Activated T-cell treated with anti-CD3 and anti-CD28 coated beads, Interleukin-2, amount 50 U/mL, for 48 hours (primary cell): ENCODE results near the gene CCZ1.
A peak's percentile ranks its signal among the peaks of the same experiment; 100 is the strongest.
"Not testable (repeated sequence)": the region's sequence is repeated elsewhere in the genome, so short reads cannot be mapped to it uniquely, and the experiment has no call there.

Experiments
- DNase-seq, 2 experiments: peaks; one replicate each; pipeline ENCODE4 v3.0.0-alpha.2; 2020

CCZ1 gene

GRCh38 chr7:5898480-5899224 is at the start of gene CCZ1:
Gene CCZ1 (plus strand): TSS chr7:5898733. CDS start chr7:5898800, 67 bp downstream.
- DNase-seq, result peak; percentile 81 to 82

DNA sequence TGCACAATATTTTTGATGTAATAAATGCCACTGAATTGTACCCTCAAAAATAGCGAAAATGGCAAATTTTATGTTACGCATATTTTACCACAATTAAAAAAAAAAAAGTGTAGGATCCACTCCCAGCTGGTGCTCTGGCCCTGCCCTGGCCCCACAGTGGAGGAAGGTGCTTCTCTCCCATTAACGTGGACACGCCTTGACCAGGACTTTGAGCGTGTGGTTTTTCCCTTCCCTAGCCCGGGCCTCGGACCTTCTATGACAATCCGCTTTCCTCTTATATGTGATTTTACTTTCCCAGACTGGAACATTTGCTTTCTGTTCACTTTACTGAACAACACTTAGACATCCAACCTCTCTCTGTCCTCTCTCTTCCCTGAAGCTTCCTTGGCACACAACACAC is 47.6 kb upstream of the CCZ1 start:
- DNase-seq, result no peak

GRCh38 chr7:5854738-5855137 is 43.8 kb upstream of the CCZ1 start:
- DNase-seq, result no peak

- not testable (repeated sequence) for DNase-seq
Observed at GRCh38 chr7:5857041-5857575, 41.4 kb upstream of the CCZ1 start.

- not testable (repeated sequence) for DNase-seq
Observed at GRCh38 chr7:5858494-5858893, 40.0 kb upstream of the CCZ1 start.

DNA sequence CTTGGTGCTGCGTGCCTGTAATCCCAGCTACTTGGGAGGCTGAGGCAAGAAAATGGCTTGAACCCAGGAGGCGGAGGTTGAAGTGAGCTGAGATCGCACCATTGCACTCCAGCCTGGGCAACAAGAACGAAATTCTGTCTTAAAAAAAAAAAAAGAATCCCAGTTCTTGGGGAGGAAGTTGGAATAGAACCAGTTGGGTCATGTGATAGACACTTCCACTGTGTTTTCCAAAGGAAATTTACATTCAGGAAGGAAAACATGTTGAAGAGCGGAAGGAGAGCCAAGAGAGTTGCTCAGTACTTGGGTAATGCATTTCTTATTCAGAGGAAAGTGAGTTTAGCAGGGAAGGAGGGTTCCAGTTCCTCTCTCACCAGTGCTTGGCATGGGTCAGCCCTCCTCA is 37.3 kb upstream of the CCZ1 start:
- DNase-seq, result not testable (repeated sequence)

DNA sequence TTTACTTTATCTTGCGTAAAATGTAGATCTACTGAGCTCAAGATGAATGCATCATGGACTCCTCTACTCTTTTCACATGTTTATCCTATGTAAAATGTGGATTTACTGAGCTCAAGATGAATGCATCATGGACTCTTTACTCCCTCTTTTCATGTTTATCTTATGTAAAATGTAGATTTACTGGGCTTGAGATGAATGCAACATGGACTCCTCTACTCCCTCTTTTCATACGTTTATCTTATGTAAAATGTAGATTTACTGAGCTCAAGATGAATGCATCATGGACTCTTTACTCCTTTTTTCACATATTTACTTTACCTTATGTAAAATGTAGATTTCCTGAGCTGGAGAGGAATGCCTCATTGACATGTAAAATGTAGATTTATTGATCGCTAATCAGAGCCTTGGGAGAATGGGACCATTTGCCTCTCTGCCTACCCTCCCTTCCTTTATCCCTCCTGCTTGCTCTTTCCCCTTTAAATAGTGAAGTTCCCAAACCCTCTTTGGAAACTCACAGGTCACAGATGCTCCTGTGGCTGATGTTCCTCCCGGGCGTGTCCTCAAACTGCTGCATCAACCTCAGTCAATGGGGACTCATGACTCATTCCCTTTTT is 35.7 kb upstream of the CCZ1 start:
- DNase-seq, result not testable (repeated sequence)

GRCh38 chr7:5865279-5865931 is 33.1 kb upstream of the CCZ1 start:
- DNase-seq, result not testable (repeated sequence)

- no peak for DNase-seq
Observed at GRCh38 chr7:5867060-5867459, 31.5 kb upstream of the CCZ1 start.

DNA sequence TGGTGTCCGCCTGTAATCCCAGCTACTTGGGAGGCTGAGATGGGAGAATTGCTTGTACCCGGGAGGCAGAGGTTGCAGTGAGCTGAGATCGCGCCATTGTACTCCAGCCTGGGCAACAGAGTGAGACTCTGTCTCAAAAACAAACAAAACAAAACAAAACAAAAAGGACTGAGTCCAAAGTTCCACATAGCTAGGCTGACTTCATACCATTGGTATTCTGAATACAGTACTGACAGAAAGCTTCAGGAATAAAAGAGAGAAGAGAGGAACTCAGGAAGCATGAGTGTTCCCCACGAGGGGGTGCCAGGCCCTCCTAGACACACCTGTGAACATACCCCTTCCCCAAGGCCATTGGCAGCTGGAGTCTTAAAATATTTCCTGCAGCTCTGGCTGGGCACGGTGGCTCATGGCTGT is 29.6 kb upstream of the CCZ1 start:
- not testable (repeated sequence) for DNase-seq

DNA sequence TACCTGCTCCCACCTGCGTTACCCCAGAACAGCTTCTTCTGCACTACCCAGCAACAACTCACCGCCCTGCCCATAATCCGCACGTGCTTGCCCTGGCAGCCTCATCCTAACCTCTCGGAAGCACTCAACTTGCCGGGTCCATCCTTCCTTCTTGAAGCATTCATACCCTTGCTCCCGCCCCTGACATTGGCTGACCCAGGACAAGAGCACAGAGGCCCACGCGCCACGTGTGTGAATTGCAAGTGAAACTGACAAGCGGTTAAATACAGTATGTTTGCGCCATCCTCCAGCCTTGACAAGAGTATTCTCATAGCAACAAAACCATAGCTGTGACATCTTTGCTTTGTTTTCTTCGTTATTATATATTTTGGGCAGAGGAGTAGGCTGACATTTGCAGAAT is 28.8 kb upstream of the CCZ1 start:
- no peak for DNase-seq

DNA sequence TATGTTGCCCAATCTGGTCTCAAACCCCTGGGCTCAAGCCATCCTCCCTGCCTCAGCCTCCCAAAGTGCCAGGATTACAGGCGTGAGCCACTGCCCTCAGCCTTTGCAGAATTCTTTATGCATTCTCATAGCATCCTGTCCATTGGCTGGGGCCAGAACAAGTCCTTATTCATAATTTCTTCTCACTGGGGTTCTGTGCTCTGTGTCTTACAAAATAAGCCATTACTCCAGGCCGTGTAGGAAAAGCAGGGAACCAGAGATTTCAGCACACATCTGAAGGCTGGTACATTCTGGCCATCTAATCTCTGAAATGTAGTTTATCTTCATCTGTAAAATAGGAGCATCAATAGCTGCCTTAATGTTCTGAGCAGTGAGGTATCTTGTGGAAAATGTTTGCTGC is 28.2 kb upstream of the CCZ1 start:
- no peak for DNase-seq

- no peak for DNase-seq
Observed at GRCh38 chr7:5872326-5872725, 26.2 kb upstream of the CCZ1 start.

DNA sequence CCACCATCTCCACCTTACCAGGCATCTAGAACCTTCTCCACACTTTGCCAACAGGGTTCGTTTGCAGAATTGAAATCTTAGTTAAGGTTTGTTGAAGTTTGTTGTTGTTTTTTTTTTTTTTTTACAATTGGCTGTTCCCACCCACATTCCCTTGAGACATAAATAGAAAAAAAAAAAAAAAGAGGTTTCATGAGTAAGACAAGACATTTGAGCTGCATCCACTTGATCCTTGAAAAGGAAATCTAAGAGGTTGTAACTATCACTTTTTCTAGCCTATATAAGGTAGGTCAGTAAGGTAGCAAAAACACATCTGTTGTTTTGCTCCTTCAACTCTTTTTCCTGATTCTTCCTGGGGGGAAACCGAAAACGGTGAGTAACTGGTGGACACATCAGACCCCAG is 18.9 kb upstream of the CCZ1 start:
- DNase-seq, result not testable (repeated sequence)

- not testable (repeated sequence) for DNase-seq
Observed at GRCh38 chr7:5880106-5880505, 18.4 kb upstream of the CCZ1 start.

- not testable (repeated sequence) for DNase-seq
Observed at GRCh38 chr7:5884431-5884830, 14.1 kb upstream of the CCZ1 start.

DNA sequence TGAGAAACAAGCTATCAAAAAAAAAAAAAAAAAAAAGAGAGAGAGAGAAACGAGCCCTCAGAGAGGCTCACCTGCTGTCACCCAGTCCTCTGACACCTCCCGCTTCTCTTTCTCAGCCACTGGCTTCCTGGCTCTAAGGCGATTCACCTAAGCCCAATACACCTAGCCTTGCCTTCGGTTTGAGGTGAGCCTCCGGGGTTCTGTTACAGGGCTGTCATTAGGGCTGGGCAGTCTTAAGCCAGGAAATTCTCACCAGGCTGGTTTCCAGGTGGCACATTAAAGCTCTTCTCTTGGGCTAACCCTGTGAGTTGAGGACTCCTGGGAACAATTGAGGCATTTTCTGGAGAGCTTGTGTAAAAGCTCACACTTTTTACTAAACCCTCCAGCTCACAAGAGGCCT is 10.5 kb upstream of the CCZ1 start:
- not testable (repeated sequence) for DNase-seq

GRCh38 chr7:5890244-5890643 is 8.3 kb upstream of the CCZ1 start:
- DNase-seq, result not testable (repeated sequence)

- no peak for DNase-seq
Observed at GRCh38 chr7:5892498-5892897, 6.0 kb upstream of the CCZ1 start.

DNA sequence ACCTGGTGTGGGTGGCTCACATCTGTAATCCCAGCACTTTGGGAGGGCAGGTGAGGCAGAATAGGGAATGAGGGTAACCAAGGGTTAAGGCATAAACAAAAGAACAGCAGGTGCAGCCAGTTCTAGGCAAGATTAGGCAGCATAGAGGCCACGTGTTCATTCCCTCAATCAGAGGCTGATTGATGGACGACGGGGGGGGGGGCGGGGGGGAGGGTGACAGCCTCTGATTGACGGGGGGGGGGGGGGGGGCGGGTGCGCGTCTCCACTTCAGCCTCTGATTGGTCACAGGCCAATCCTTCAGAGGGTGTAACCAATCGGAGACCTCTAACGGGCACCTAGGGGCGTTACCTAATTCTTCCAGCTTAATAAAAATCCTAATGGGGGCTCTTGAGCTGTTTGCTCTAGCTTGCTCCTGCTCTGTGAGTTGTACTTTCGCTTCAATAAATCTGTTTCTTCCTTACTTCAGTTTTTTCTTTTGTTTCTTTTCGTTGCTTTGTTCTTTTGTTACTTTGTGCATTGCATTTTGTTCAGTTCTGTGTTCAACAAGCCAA is 1.1 kb upstream of the CCZ1 start:
- not testable (repeated sequence) for DNase-seq

DNA sequence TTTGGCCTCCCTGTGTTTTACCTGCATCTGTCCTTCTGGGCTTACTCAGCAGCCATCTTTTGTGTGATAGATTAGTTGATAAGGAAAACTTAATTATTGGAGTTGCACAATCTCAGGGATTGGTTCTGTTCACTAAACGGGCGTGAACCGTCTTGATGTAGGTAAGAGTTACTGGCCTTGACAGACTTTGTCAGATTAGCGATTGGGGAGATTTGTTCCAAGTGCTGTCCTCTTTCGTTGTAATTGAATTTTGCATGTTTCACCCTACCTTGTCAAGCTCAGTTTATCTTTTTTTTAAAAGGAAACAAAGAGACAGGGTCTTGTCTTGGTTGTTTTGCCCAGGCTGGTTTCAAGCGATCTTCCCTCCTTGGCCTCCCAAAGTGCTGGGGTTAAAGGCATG is 4.5 kb downstream of the CCZ1 start:
- not testable (repeated sequence) for DNase-seq

DNA sequence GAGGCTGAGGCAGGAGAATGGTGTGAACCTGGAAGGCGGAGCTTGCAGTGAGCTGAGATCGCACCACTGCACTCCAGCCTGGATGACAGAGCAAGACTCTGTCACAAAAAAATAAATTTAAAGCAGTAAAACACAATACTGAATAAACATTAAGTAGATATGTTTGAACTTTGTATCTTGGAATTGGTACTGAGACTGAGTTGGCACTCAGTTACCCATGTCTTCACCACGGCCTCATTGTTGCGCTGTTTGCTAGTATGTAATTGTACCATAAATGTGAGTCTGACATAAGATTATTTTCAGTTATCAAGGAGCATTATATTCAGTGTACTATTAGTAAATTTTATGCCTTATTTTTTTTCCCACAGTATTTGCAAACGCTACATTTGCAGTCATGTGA is 6.2 kb downstream of the CCZ1 start:
- DNase-seq, result not testable (repeated sequence)

GRCh38 chr7:5908835-5909234 is 10.3 kb downstream of the CCZ1 start:
- not testable (repeated sequence) for DNase-seq
